ENCODE measurements around the gene S100Z.
"Not testable (repeated sequence)": the region's sequence is repeated elsewhere in the genome, so short reads cannot be mapped to it uniquely, and the experiment has no call there.

The S100Z gene

DNA sequence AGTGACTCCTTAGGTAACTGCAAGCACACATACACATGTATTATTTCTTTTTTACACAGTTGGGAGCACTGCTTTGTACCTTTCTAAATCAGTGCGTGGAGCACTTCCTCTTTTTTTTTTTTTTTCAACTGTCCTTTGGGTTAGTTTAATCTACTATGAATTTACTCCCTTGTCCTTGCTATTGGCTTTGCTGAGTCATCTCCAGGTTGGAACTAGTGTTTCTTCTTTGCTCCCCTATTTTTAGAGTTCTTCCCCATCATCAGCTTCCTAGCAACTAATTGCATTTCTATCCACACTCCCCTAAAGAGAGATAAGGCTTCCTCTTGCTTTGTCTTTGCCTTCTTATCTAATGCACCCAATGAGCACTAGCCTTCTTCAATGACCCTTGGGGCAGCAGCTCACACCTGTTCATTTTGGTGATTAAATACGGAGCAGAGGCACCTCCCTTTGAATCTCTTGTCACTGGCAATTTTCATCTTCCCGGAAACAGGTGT is 24.3 kb downstream of the S100Z start:
- DNase-seq (ENCODE audit: low read depth): no peak

DNA sequence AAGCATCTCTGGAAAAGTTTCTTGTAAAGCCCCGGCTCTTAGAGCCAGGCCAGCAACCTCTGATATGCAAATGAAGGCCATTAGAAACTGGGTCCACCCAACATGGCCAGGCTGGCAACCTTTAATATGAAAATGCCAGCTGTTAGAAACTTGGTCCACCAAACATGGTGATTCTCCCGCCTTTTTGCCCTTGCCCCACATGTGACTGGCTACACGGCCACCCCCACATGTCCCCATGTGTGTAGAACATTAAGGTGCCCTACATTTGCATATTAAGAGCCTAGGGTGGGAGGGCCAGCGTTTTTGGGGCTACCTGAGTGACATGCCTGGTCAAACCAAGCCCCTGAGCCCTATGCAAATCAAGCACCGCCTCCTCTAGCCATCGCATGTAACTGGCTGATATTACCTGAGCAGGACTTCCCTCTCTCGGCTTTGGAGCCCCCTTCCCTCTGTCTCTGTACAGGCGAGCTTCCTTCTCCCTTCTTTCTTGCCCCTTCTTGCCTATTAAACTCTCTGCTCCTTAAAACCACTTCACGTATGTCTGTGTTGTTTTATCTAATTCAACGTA is 39.0 kb downstream of the S100Z start:
- DNase-seq (ENCODE audit: low read depth): no peak

DNA sequence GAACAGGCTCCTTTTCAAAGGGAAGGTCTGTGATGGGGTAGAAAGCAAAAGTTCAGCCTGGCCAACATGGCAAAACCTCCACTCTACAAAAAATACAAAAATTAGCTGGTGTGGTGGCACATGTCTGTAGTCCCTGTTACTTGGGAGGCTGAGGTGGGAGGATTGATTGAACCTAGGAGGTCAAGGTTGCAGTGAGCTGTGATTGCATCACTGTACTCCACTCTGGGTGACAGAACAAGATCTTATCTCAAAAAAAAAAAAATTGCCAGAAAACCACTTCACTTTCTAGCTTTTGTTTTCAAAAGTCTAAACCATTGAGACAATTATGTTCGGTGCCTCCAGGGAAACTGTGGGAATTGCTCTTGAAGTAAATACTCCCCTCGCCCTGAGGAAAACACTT is 43.5 kb downstream of the S100Z start:
- DNase-seq (ENCODE audit: low read depth): no peak

DNA sequence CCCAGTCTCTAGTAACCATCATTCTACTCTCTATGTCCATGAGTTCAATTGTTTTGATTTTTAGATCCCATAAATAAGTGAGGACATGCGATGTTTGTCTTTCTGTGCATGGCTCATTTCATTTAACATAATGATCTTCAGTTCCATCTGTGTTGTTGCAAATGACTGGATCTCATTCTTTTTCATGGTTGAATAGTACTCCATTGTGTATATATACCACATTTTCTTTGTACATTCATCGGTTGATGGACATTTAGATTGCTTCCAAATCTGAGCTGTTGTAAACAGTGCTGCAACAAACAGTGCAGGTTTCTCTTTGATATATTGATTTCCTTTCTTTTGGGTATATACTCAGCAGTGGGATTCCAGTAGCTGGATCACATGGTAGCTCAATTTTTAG is 46.4 kb downstream of the S100Z start:
- no peak for DNase-seq (ENCODE audit: low read depth)

DNA sequence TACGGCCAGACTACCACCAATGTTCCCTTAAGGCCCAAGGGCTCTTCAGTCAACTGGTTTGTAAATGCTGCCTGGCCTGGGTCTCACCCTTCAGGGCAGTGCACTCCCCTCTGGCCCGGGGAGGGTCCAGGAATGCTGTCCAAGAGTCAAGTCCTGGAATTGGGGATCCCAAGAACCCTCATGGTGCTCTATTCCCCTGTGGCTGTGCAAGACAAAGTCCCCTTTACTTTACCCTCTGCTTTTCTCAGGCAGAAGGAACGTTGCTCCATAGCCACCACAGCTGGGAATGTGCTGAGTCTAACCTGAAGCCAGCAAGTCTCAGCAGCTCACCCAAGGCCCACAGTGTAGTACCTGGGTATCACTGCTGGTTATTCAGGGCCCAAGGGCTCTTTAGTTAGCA is 51.7 kb downstream of the S100Z start:
- DNase-seq (ENCODE audit: low read depth): no peak

DNA sequence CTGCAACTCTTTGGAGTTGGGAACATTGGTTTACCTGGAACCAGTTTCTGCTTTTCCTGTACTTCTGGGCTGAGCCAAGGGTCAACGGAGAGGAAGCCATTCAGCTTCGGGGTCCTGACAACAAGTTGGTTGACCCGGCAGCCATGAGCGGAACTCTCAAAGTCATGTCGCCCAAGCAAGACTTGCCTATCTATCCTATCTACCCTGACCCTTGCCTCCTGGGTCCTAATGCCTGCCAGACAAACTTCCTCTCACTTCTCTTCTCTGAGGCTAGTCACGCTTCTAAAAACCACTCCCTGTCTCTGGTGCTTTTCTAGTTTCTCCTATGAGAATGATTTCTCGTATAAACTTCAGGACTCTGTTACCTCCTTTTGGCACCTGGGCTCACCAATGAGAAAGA is 58.4 kb downstream of the S100Z start:
- DNase-seq (ENCODE audit: low read depth): no peak

DNA sequence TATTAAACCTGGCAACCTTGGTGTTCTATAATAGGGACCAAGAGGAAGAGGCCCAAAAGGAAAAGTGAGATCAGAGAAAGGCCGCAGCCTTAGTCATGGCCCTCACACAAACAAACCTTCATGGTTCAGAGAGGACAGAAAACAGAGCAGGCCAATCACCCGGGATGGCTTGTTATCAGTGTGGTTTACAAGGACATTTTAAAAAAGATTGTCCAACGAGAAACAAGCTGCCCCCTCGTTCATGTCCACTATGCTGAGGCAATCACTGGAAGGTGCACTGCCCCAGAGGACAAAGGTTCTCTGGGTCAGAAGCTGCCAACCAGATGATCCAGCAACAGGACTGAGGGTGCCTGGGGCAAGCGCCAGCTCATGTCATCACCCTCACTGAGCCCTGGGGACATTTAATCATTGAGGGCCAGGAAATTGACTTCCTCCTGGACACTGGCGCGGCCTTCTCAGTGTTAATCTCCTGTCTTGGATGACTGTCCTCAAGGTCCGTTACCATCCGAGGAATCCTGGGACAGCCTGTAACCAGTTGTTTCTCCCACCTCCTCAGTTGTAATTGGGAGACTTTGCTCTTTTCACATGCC is 60.6 kb downstream of the S100Z start:
- DNase-seq (ENCODE audit: low read depth): not testable (repeated sequence)

DNA sequence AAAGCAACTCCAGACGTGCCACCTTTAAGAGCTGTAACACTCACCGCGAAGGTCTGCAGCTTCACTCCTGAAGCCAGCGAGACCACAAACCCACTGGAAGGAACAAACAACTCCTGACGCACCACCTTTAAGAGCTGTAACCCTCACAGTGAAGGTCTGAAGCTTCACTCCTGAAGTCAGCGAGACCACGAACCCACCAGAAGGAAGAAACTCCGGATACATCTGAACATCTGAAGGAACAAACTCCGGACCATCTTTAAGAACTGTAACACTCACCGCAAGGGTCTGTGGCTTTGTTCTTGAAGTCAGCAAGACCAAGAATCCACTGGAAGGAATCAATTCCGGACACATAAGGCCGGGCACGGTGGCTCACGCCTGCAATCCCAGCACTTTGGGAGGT is 64.9 kb downstream of the S100Z start:
- not testable (repeated sequence) for DNase-seq (ENCODE audit: low read depth)

DNA sequence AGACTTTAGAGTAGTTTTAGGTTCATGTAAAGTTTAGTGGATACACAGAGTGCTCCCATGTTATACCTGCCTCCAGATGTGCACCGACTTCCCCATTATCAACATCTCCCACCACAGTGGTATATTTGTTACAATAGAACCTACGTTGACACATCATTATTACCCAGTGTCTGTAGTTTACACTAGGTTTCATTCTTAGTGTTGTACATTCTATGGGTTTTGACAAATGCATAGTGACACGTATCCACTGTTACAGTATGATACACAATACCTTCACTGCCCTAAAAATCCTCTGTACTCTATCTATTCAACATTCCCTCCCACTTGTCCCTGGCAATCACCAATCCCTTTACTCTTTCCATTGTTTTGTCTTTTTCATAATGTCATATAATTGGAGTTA is 68.7 kb downstream of the S100Z start:
- no peak for DNase-seq (ENCODE audit: low read depth)

DNA sequence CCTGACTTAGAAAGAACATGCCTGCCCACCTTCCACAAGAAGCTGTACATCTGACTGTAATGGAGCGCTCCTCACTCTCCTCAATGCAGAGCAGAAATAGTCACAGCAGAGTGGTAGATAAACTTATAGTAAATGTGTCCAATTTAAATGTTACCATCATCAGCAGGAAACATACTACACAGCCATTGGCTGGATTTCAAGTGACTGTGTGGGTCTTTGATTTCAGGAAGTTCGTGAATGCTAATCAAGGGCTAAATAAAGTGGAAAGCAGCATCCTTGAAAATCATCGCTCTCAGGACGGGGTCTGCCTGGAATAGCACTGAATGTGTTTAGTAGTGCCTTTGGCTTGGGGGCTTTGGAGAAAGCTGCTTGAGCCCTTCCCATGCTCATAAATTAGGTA is 70.7 kb downstream of the S100Z start:
- DNase-seq (ENCODE audit: low read depth): no peak

DNA sequence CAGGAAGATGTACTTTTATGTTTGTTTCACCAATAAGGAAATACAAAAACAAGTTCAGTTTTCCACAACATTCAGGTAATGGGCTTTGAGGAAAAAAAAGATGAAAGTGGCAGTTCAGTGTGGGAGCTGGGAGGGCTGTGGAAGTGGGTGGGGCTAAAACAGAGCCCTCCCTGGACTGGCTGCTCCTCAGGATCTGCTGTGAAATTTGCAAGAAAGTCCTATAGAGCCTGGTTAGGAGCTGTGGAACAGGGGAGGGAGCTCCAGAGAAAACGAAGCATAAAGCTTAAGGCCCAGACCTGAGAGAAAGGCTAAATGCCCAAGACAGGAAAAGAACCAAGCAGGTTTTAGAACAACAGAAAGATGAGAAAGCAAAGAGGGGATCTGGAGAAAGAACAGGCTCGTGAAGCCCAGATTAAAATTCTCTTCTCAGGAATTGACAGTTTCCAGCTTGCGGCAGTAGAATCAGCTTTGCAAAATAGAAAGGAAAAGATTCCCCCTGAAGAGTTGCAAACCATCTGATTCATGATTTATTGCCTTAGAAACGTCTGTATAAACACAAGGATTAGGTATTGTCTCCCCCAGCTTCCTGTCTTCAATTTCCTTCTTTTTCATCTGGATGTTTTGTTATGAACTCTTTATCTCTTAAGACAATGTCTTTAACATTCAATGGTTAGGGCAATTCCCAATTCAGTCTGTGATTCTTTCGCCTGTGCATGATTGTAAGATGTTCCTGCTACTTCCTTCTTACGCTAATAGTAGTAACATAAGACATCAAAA is 76.7 kb downstream of the S100Z start:
- no peak for DNase-seq (ENCODE audit: low read depth)

DNA sequence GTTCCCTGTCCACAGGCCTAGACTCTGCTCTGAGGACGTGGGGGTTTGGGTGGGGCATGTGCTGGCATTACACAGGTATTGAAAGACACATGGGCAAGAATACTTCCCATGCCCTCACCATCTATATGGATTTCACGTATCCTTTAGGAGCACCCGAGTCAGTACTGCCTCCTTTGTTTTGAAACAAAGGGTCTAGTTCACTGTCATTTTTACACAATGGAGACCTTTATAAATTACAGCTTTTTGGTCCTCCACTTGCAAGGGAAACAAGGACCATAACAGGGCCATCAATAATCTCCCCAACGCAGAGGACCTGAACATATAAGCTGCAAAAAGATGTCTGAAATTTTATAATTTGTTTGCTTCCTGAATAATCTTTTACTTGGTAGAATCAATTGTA is 78.1 kb downstream of the S100Z start:
- DNase-seq (ENCODE audit: low read depth): no peak

DNA sequence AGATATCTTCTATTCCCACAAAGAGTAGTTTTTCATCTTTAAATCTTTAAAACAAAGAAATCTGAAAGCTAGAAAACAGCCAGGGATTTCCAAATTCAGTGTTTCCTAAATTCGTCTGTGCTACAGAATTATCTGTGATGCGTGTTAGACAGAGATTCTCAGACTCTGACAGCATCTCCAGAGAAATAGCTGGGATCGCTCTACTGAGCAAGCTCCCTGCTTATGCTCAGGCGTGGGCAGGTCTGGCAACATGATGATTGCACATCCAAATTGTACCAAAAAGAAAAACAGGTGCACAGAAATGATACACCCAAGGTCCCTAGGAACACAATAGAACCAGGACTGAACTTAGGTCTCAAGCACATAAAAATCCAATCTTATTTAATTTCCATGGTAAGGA is 80.3 kb downstream of the S100Z start:
- DNase-seq (ENCODE audit: low read depth): no peak

DNA sequence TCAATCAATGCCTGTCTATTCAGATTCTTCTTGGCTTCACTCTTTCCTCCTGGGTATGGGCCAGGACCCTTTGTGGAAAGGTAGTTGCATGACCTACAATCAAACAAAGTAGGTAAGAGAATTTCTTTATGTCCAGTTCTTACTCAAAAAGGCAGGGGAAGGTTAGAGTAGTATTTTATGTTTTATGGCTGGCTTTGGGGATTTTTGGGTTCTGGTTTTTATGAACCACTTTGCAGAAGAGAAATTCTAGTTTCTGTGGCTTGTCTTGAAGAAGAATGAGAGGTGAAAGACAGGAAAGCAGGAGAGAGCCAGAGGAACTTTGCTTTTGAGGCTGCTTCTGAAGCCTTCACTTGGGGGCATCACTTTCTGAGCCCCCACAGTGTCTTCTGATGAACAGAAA is 88.4 kb downstream of the S100Z start:
- DNase-seq (ENCODE audit: low read depth): no peak

DNA sequence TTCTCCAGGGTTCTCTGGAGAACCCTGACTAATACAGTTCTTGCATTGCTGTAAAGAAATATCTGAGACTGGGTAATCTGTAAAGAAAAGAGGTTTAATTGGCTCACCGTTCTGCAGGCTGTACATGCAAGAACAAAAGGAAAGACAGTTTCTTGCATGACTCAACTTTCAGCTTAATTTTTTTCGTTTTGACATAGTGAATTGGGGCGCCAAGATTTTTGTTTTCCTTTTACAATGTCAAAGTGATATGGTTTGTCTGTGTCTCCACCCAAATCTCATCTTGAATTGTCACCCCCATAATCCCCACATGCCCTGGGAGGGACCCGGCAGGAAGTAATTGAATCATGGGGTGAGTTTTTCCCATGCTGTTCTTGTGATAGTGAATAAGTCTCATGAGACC is 91.2 kb downstream of the S100Z start:
- no peak for DNase-seq (ENCODE audit: low read depth)

DNA sequence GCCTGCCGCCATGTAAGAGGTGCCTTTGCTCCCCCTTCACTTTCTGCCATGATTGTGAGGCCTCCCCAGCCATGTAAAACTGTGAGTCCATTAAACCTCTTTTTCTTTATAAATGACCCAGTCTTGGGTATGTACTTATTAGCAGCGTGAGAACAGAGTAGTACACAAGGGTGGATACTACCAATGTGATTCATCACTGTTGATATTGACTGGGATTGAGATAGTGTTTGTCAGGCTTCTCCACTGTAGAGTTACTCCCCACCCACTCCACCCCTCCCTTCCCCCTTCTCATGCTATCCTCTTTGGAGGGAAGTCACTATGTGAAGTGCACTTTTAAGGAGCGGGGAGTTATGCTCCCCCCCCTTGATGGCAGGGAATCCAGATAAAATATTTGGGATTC is 91.6 kb downstream of the S100Z start:
- DNase-seq (ENCODE audit: low read depth): no peak

DNA sequence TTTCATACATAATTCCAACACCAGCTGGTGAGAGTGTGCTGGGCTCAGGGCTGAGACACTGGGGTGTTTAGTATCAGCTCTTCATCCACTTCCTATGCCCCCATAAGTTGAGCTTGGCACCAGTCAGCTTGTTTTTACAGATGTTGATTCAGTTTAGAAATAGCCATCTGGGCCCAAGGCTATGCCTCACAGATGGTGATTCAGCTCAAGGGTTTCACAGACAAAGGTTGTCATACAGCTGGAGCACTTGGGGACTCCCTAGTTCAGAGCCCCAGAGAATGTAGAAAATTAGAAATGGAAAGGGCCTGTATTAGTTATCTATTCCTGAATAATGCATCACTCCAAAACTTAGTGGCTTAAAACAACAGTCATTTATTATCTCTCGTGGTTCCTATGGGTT is 92.8 kb downstream of the S100Z start:
- no peak for DNase-seq (ENCODE audit: low read depth)

DNA sequence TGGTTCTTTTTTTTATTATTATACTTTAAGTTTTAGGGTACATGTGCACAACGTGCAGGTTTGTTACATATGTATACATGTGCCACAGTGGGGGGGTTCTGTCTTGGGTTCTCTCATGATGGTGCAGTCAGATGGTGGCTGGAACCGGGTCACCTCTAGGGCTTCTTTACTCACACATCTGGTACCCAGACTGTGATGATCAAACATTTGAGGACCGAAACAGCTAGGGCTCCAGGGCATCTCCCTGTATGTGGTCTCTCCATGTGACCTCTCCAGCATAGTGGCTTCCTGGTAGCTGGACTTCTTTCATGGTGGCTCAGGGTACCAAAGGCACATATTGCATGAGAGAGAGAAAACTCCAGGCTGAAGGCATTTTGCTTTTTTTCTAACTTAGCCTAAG is 93.2 kb downstream of the S100Z start:
- no peak for DNase-seq (ENCODE audit: low read depth)

DNA sequence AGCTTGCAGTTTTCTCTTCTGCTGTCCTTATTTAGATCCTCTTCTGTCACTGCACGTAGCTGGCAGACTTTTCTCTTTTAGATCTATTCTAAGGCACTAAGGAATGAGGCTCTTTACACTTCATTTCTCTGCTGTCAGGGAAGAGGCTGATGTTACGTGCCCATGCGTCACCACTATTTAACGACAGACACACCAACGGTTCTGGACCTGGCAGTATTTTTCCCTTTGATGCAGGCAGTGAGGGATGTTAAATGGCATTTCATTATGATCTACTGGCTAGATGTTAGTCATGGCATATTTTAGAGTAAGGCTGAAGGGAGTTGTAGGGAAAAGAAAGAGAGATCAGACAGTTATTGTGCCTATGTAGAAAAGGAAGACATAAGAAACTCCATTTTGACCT is 94.8 kb downstream of the S100Z start:
- no peak for DNase-seq (ENCODE audit: low read depth)

DNA sequence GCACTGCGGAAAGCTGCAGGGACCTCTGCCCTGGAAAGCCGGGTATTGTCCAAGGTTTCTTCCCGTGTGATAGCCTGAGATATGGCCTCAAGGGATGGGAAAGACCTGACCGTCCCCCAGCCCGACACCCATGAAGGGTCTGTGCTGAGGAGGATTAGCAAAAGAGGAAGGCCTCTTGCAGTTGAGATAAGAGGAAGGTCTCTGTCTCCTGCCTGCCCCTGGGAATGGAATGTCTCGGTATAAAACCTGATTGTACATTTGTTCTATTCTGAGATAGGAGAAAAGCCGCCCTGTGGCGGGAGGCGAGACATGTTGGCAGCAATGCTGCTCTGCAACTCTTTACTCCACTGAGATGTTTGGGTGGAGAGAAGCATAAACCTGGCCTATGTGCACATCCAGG is 95.4 kb downstream of the S100Z start:
- not testable (repeated sequence) for DNase-seq (ENCODE audit: low read depth)

DNA sequence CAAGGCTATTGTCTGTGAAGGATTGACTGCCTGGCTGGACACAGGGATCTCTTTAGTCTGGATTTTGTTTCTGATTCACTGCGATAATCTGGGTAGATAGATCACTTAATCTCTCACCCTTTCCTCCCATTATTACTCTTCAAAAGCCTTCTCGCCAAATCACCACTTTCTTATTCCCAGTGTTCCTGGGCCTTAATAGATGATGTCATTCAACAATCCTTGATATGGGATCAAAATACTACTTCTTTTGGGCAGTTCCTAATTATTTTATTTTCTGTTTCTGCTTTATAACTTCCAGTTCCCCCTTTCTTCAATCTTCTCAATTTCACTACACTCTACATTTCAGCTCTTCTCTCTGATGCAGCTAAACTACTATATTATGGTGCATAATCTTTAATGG is 96.3 kb downstream of the S100Z start:
- DNase-seq (ENCODE audit: low read depth): no peak

DNA sequence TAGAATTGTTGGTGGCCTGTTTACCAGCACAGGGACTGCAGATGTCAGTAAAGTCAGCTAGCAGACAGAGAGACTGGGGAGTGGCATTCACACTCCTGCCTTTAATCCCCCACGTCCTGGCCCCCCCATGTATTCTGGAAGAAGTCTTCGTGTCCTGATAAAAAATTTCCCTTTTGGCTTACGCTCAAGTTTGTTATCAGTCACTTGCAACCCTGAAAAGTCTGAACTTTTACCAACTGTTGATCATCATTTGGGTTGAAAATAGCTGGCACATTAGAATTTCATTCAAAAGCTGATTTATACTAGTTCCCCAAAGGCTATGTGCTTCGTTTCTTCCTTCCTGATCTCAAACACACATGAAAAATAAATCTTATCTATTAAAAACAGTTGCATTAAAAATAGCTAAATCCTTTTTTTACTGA is 97.3 kb downstream of the S100Z start:
- DNase-seq (ENCODE audit: low read depth): no peak

DNA sequence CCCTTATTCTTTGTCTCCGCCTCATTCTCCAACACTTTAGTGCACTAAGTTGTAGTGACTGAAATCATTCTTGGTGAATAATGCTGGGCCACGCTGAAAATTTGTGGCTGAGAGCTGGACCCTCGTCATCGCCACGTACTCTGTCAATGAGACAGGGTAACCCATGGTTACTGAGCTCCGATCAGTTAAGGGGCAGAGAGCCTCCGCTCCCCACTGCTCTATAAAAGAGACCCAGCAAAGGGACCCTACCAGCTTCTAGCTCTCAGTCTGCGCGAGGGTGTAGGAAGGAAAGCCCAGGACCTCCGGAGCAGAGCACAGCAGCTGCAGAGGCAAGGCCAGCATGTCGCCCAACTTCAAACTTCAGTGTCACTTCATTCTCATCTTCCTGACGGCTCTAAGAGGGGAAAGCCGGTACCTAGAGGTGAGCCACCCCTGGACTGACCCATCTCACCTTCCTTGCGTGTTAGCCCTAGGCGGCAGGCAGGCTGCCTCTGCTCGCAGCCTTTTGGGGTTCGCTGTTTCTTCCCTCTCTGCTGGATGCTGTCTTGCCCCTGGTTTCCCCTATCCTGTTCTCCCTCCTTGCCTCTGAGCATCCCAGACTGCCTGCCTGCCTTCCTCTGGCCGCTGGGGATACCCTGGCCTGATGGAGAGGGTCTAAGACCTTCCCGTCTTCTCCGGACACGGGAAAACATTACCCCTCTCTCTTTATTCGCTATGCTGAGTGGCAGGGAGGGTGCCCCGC is 103.2 kb downstream of the S100Z start, which contains the start of gene CRHBP:
Gene CRHBP, plus strand, starts transcription at position 251 of the 742 bp plus-strand sequence. Its CDS starts 90 bp downstream, at position 341.
- DNase-seq (ENCODE audit: low read depth): no peak
